ENCODE results near the gene ZP1. TPM values are rescaled to one million over a fixed set of nuclear protein-coding genes. Genes with fewer than 3 reads are reported as not detected.

ZP1 gene
- total RNA-seq, 2 donors from 2014 or later, result 0.16 TPM; not detected in 1

DNA sequence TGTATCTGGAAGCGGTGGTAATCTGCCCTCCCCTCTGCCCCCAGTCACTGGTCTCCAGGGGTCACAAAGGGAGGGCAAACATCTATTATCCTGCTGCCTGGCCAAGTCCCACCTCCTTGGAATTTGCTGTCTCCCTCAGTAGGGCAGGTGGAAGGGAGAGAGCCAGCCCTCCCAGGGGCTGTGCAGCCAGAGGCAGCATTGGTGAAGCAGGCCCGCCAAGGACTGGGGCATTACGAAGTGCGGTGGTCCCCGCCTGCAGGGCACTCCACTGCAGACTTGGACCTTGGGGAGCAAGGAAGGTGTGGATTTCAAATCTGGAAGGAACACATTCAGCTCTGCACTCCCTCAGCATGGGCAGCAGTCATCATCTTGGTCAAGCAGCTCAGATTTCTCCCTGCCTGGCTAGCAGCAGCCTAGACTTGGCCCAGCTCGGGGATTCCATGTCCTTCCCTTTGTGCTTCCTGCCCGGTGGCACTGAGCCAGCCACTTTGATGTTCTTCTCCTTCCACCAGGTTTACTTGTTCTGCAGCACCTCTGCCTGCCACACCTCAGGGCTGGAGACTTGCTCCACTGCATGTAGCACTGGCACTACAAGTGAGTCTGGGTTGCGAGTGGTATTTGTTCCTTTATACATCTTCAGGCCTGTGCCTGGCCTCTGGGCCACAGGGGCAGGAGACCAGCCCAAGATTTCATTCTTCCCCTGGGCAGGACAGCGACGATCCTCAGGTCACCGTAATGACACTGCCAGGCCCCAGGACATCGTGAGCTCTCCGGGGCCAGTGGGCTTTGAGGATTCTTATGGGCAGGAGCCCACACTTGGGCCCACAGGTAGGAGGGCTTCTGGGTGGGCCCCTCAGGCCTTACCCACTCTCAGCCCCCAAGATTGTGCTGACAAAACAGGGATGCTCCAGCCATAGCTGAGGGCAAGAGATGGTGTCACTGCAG, 7.4 kb downstream of the ZP1 start:
- Mint-ChIP-seq H3K27me3 (peaks cover under 1% of the 10 kb centered on the region), H3K4me1 (peaks cover 4% of the 10 kb centered on the region), H3K4me3 (no peak overlapping the region), H3K36me3 (ENCODE audit: low read depth) (peaks cover 28% of the 10 kb centered on the region), H3K27ac (no peak overlapping the region), H3K9me3 (no peaks in the 10 kb centered on the region)
- no peak for ATAC-seq (replicated peaks)

DNA sequence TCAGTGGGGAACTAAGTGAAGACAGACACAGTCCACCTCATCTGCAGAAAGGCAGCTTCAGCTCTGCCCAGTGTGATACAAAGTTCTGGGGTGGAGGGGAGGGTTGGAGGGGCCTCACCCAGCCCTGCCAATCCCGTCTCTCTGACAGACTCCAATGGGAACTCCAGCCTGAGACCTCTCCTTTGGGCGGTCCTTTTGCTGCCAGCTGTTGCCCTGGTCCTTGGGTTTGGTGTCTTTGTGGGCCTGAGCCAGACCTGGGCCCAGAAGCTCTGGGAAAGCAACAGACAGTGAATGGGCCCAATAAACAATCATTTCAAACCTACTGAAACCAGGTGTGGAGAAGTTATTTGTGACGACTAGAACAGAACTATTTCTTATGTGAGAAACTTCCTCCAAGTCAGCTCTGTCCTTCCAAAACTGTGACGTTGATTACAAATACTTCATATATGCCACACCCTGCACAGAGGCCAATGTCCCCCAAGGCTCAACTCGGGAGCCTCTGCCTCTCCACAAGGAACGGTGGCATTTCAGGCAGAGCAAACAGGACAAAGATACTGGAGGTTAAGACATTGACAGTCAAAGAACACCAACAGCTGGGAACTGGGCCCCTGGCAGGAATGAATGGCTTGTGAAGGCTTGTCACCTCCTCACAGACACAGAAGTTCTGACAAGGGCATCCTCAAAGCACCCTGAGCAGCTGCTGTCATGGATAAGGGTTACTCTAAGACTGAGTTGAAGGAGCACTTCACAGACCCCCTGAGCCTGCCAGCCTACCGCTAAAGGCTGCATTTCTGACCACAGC, 8.2 kb downstream of the ZP1 start:
- no peaks in the 10 kb centered on the region for H3K27me3 Mint-ChIP-seq
- no peak overlapping the region for H3K4me3 Mint-ChIP-seq

DNA sequence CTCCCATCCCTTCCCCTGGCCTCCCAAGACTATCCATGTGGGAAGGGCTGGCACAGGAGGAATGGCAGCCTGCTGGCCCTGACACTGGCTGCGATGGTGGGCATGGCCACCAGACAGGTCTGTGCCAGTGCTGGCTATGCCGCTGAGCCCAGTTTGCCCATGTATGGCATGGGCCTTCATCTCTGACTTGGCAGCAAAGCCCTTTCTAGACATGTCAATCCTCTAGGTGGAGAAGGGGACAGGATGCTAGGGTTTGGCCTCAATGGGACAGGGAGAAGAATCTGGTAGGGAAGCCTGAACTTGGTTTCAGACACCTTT, 8.8 kb downstream of the ZP1 start:
- Mint-ChIP-seq H3K4me1 (peaks cover 4% of the 10 kb centered on the region), H3K4me3 (no peak overlapping the region), H3K36me3 (ENCODE audit: low read depth) (peaks cover 42% of the 10 kb centered on the region), H3K27me3 (no peaks in the 10 kb centered on the region), H3K9me3 (no peaks in the 10 kb centered on the region), H3K27ac (no peak overlapping the region)
- ATAC-seq (replicated peaks), result no peak

More for the DNA sequence above, 8.2 kb downstream of the ZP1 start:
- no peak for ATAC-seq (replicated peaks)
- H3K27ac Mint-ChIP-seq, result no peak overlapping the region
- H3K36me3 Mint-ChIP-seq (ENCODE audit: low read depth), result peaks cover 36% of the 10 kb centered on the region
- peaks cover 4% of the 10 kb centered on the region for H3K4me1 Mint-ChIP-seq
- H3K9me3 Mint-ChIP-seq, result no peaks in the 10 kb centered on the region

DNA sequence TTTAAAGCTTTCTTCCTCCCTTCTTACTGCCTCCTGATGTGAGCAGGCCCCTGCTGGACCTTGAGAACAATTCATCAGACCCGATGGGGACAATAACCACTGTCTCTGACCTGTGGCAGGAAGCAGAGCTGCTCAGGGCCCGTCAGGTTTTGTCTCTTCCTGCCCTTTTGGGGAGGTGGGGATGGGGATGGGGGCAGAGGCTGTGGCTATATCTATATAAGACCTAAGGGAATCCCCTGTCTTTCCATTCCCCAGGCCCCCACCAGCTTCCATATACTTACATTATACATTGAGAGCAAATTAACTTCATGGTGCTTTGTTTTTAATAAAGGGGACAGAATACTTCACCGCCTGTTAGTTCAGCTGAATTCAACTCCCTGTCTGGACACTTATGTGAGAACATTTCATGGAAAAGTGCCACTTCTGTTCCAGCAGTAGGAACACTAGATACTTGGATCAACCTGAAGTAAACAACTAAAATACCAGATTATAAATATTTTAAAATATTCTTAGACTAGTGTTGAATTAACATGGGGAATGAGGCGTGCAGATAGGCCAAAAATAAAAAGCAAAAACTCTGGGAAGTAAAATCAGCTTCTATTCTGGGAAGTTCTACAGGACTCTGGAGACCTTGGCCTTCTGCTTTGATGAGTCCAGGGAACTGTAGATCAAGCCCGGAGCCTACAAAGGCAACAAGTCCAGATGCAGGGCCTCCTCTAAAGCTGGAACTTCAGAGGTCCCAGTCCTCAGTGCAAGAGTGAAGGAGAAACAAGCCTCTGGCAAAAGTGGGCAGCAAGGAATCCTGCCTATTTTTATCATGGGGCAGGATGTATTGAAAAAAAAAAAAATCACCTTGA, 11.1 kb downstream of the ZP1 start:
- Mint-ChIP-seq H3K27ac (no peak overlapping the region), H3K27me3 (no peaks in the 10 kb centered on the region), H3K9me3 (no peaks in the 10 kb centered on the region), H3K4me3 (no peak overlapping the region), H3K4me1 (no peaks in the 10 kb centered on the region), H3K36me3 (ENCODE audit: low read depth) (peaks cover 65% of the 10 kb centered on the region)
- no peak for ATAC-seq (replicated peaks)

DNA sequence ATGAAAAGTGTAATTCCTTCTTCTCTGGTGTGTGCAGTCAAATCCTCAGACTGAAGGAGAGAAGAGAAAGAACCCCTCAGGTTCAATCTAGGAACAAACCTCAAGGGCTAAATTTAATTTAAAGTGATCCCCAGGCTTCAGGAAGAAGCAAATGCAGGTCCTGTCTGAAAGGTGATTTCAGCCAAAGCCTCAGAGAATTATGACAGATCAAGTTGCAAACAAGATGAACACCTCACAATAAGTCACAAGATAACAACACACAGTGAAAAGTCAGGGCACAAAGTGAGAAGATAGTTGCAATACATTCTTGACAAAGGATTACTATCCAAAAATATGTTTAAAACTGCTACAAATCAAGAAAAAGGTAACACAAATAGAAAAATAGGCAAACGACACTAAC, 11.8 kb downstream of the ZP1 start:
- Mint-ChIP-seq H3K27ac (no peak overlapping the region), H3K27me3 (no peaks in the 10 kb centered on the region), H3K36me3 (ENCODE audit: low read depth) (peaks cover 72% of the 10 kb centered on the region), H3K4me3 (no peak overlapping the region), H3K9me3 (no peaks in the 10 kb centered on the region), H3K4me1 (no peaks in the 10 kb centered on the region)
- ATAC-seq (replicated peaks), result no peak

DNA sequence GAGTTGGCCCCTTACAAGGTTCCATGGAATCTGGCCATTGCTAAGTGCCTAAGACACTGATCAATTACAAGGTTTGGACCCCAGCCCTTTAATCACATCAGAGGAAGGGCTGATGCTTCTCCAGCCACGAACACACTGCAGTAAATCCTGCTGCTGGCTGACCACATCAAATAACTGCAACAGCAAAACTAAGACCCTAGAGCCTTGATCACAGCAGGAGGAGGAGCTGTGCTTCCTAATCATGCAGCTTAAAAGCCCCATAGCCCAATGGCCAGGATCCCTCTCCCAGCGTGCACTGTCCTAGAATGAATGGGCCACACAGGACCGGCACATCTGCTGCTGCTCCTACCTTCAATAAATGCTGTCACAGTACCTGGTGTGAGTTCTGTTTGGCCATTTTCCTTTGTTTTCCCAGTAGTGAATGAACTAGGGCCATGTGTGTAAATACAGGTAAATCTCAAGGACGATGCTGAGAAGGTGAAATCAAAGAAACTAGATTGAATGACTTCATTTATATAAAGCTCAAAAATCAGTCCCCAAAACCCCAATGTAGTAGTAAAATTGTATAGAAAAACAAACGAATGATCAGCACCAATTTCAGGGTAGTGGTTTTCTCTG, 12.7 kb downstream of the ZP1 start:
- H3K4me1 Mint-ChIP-seq, result no peaks in the 10 kb centered on the region
- no peak overlapping the region for H3K4me3 Mint-ChIP-seq
- no peak for ATAC-seq (replicated peaks)
- peaks cover 79% of the 10 kb centered on the region for H3K36me3 Mint-ChIP-seq (ENCODE audit: low read depth)
- no peak overlapping the region for H3K27ac Mint-ChIP-seq
- no peaks in the 10 kb centered on the region for H3K9me3 Mint-ChIP-seq
- H3K27me3 Mint-ChIP-seq, result no peaks in the 10 kb centered on the region

DNA sequence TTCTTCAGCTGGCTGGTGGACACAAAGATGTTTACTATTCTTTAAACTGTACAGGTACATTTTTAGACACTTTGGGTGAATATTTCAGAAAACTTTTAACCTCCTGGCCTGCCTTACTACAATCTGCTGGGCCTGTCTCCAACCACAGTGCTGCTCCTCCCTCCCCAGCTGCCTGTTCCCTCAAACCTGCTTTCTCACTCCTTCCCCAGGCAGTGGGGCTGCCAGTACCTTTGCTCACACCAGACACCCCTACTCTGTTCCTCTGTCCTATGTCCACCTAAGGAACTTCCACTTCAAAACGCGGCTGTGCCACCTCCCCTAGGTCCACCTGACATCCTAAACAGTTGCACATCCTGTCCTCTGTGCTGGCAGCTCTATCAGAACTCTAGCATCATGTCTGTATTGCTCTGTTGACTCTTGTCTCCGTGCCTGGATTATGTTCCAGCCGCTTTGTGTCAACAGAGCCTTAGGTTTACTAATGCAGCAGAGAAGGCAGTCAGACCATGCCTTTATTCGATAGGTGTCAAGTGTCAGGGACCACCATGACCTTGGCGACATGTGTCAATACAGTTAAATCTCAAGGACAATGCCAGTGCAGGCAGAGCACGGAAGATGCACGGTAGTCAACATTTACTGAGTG, 13.4 kb downstream of the ZP1 start:
- no peak overlapping the region for H3K27ac Mint-ChIP-seq
- no peak for ATAC-seq (replicated peaks)
- peaks cover 86% of the 10 kb centered on the region for H3K36me3 Mint-ChIP-seq (ENCODE audit: low read depth)
- H3K4me1 Mint-ChIP-seq, result no peaks in the 10 kb centered on the region
- H3K9me3 Mint-ChIP-seq, result no peaks in the 10 kb centered on the region
- no peaks in the 10 kb centered on the region for H3K27me3 Mint-ChIP-seq
- no peak overlapping the region for H3K4me3 Mint-ChIP-seq

DNA sequence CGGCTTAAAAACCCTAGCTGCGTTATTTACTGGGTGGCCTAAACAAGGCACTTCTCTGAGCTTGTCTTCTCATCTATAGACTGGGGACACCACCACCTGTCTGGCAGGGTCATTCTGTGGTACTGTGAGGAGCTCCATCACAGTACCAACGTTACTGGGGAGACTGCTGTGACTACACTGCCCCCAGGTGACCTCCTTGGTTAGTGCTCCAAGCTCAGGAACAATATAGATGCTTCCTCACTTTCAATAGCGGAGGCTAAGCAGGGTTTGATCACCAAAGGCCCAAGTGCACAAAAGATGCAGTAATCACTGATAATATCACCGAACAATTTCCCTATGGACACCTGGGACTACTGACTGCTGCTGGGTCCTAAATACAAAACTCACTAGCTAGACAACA, 20.2 kb downstream of the ZP1 start:
- peaks cover 4% of the 10 kb centered on the region for H3K4me1 Mint-ChIP-seq
- peak; percentile 64 for ATAC-seq (replicated peaks)
- H3K27ac Mint-ChIP-seq, result no peak overlapping the region

DNA sequence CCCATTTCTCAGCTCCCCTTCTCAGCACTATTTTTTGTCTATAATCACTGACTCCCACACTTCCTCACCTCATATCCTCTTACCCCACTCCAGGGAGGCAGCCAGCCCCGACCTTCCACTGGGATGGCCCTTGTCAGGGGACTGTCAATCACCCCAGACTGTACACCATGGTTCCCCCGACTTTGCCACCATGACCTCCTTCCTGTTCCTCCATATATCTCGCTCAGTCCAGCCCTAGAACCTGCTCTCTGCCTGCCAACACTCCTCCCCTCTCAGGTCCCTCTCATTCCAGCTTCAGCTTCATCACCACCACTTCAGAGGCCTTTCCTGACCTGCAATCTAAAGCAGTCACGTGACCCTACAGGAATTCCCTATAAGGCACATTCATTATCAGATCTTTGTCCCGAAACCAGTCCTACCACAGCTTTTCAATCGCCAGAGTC, 22.5 kb downstream of the ZP1 start:
- peaks cover 79% of the 10 kb centered on the region for H3K36me3 Mint-ChIP-seq (ENCODE audit: low read depth)

More for the DNA sequence above, 20.2 kb downstream of the ZP1 start:
- no peaks in the 10 kb centered on the region for H3K9me3 Mint-ChIP-seq
- no peak overlapping the region for H3K4me3 Mint-ChIP-seq
- H3K36me3 Mint-ChIP-seq (ENCODE audit: low read depth), result peaks cover 77% of the 10 kb centered on the region
- no peaks in the 10 kb centered on the region for H3K27me3 Mint-ChIP-seq

DNA sequence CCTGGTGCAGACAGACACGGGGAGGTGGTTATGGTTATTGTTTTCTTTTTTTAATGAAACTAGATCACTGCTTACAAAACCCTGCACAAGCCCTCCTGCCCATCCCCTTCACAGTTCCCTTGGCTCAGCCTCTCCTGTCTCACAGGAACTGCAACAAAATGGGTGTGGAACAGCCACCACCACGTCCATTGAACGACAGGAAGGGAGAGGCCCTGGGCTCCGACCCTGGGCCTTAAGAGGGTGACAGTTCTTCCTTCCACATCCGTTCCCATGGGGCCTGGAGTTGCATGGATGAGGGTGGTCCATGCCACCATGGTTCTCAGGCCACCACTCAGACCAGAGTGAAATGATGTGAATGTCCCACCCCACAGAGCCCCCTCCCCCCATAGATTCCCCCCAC, 23.4 kb downstream of the ZP1 start:
- Mint-ChIP-seq H3K4me1 (peaks cover 4% of the 10 kb centered on the region), H3K27me3 (no peaks in the 10 kb centered on the region), H3K36me3 (ENCODE audit: low read depth) (peaks cover 79% of the 10 kb centered on the region), H3K27ac (no peak overlapping the region), H3K4me3 (no peak overlapping the region), H3K9me3 (no peaks in the 10 kb centered on the region)
- no peak for ATAC-seq (replicated peaks)

More for the DNA sequence above, 22.5 kb downstream of the ZP1 start:
- no peaks in the 10 kb centered on the region for H3K9me3 Mint-ChIP-seq
- H3K4me3 Mint-ChIP-seq, result no peak overlapping the region
- H3K27ac Mint-ChIP-seq, result no peak overlapping the region
- no peak for ATAC-seq (replicated peaks)
- H3K27me3 Mint-ChIP-seq, result no peaks in the 10 kb centered on the region
- H3K4me1 Mint-ChIP-seq, result peaks cover 4% of the 10 kb centered on the region

DNA sequence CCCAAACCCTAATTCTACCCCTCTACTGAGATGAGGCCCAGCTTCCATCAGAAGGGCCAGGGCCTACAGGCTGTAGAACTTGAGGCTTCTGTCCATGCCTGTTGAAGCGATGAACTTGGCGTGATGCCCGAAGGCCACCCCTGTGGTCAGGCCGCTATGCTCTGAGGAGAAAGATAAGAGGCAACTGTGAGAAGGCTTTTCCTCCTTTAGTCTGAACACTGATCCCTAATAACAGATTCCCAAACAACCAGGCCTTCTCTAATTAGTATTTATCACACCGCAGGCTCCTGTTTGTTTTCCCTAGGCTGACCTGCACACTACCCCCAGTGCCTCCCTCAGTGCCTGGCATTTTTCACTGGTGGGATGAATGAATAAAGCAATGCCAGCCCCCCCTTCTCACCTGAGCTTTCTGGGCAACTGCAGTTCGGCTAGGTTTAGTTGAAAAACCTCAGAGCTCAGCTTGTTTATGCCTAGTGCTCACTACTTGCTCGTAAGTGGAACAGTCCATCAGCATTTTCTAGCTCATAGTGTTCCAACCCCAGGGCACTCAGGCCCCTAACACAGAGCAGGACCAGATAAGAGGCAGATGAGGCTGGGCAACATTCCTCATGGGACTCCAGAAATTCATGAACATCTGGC, 23.9 kb downstream of the ZP1 start:
- ATAC-seq (replicated peaks), result no peak
- Mint-ChIP-seq H3K27me3 (no peaks in the 10 kb centered on the region), H3K27ac (no peak overlapping the region), H3K9me3 (no peaks in the 10 kb centered on the region), H3K36me3 (ENCODE audit: low read depth) (peaks cover 79% of the 10 kb centered on the region), H3K4me1 (peaks cover 4% of the 10 kb centered on the region), H3K4me3 (no peak overlapping the region)

DNA sequence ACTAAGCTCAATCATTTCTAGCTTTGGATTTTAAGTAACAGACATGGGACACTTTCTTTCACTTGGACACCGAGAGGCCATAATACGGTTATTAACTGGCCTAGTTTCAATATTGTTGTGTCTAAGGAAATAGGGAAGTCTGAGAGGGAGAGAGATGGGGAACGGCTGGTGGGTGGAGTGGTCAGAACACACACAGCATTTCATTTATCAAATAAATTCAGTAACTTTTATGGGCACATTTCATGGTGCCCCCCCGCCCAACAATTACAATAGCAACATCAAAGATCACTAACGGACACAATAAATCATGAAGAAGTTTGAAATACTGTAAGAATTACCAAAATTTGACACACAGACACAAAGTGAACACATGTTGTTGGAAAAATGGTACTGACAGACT, 28.3 kb downstream of the ZP1 start:
- no peaks in the 10 kb centered on the region for H3K9me3 Mint-ChIP-seq
- H3K36me3 Mint-ChIP-seq (ENCODE audit: low read depth), result peaks cover 100% of the 10 kb centered on the region
- H3K4me3 Mint-ChIP-seq, result no peak overlapping the region
- H3K4me1 Mint-ChIP-seq, result peaks cover 4% of the 10 kb centered on the region
- ATAC-seq (replicated peaks), result no peak
- H3K27ac Mint-ChIP-seq, result no peak overlapping the region
- no peaks in the 10 kb centered on the region for H3K27me3 Mint-ChIP-seq

DNA sequence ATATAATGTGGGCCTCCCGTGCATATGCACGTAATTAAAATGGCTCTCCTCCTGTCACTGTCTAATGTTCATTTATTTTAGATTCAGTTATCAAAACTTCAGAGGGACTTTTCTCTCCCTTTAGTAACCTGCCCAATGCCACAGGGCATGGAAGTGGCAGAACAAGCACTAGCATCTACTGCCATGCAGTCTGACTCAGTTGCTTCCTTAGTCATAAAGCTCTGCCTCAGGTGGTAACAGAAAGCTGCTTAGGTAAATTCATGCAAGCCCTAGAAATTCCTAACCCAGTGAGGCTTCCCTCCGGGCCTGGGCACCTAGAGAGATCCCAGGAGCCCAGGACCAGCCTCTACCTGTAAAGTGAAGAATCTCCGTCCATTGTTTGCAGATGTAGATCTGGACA, 30.2 kb downstream of the ZP1 start:
- no peaks in the 10 kb centered on the region for H3K9me3 Mint-ChIP-seq
- no peaks in the 10 kb centered on the region for H3K27me3 Mint-ChIP-seq
- no peak for ATAC-seq (replicated peaks)
- H3K36me3 Mint-ChIP-seq (ENCODE audit: low read depth), result peaks cover 100% of the 10 kb centered on the region
- peaks cover 4% of the 10 kb centered on the region for H3K4me1 Mint-ChIP-seq
- H3K27ac Mint-ChIP-seq, result peak overlapping the region; percentile 47
- no peak overlapping the region for H3K4me3 Mint-ChIP-seq
